EH (cell line): ENCODE data around the gene MYH4.

ENCODE experiments used
- DNase-seq: peaks from one replicate; pipeline ENCODE4 v3.0.0-alpha.2; 2015; ENCODE audit warnings: low read depth

The MYH4 gene

DNA sequence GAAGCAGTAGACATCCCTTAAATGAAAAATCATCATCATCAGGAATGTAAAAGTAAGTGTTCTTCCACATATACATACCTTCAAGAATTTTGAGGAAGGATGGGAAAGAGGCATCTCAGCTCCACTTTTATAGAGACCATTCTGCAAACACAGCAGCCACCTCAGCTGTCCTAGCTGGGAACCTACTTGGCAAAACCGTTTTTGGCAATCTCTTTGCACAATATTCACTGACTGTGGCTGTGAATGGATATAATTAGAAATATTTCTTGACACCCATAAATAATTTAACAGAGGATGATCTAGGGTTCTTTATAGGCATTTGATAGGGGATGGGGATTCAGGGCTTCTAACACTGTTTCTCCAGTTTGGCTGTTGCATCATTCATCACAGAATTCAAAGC lies at the start of gene MYH4:
MYH4 (minus strand) TSS at position 101 of the 400 bp plus-strand sequence. CDS start 2,814 bp downstream, outside the sequence.
- no peak for DNase-seq

- DNase-seq, result no peak
Measured at GRCh38 chr17:10518271-10519037, 49.1 kb upstream of the MYH4 start, which contains the start of gene MYH1. MYH1 (minus strand) TSS chr17:10518542; CDS start chr17:10516642, 1,900 bp downstream.

DNA sequence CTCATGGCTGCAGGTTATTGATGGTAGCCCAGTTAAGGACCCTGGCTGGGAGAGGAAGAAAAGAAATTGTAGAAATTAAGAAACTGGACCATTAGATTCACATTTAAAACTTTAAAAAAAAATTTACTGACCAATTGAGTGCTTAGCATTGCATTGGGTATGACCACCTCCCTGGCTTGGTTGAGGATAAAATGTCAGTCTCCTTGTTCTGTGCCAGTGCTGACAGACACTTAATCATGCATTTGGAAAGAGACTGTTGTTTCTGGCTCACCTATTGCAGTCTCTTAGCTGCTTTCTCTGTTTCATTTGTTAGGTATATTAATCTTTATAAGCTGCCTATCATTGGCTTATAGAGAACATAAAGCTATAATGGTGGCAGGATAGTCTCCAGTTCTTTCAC lies 47.3 kb upstream of the MYH4 start:
- no peak for DNase-seq

DNA sequence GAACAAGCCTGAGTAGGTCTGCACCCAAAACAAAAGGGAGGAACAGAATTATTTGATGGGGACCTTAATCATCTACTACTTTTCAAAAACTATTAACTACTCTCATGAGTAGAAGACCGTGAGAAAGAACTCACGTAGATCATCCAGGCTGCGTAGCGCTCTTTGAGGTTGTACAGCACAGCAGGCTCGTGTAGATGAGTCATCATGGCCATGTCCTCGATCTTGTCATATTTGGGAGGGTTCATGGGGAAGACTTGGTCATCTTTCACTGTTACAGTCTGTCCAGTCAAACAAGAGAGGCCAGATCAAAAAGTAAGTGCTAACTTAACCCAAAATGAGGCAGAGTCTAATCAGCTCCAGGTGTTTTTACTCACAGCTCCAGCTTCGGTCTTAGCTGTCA lies 46.7 kb upstream of the MYH4 start:
- peak; percentile 1 for DNase-seq

DNA sequence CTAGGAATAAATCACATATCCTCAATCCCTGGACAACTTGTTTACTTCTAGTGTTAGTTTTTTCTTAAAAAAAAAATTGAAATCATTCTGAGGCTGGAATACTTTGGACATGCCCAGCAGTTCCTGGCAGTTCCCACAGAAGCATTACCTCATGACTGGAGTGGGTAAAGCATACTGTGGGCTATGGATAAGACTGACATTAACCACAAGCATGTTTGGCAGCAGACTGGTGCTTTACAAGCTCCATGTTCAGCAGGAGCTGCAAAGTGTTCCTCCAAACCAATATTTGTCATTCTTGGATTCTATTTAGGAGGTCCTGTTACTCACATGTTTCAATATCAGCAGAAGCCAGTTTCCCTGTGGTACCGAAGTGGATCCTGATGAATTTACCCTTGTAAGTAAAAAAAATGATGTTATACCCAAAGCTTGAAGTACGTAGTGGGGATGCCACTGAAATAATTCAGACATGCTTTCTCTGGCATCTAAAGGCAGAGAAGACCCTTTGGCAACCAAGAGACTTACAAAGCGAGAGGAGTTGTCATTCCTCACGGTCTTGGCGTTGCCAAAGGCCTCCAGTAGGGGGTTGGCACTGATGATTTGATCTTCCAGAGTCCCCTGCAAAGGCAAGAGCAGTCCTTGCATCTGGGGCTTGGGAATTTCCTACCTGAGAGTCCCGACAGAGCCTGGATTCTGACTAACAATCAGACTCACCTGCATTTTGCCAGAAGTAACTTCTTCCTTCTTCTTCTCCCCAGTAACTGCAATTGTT lies 44.1 kb upstream of the MYH4 start:
- DNase-seq, result peak; percentile 52

GRCh38 chr17:10512856-10513255 lies 43.5 kb upstream of the MYH4 start:
- DNase-seq, result no peak

DNA sequence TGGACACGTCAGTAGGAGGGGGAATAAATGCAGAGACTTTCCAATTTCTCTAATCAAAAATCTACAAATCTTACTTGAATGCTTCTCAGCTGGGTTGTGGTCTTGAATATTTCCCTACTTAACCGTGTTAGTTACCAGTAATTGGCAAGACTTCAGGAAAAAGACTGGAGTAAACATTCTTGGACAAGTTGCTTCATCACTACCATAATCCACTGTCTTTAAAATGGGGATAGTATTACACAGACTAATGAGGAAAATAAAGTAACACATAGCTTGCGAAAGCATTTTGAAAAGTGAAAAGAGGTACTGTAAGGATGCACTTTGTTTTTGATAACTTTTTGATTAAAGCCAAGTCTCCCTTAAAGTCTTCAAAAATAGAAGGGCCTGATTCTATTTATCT lies 30.6 kb upstream of the MYH4 start:
- DNase-seq, result no peak

DNA sequence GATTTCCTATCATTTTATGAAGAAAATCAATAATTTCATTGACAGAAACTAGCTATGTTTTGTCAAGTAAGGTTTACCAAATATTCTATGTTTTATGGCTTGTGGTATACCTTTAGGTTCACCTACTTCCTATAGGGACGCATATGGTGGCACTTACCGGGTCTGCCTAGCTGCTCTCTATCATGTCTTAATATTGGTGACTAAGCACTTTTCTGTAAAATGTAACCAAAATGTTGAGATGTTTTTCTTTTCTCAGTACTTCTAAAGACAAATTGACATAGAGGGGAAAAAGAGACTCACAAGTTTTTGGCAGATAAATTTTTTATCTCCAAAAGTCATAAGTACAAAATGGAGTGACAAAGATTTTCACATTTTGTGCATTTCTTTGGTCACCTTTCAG lies 22.6 kb upstream of the MYH4 start:
- DNase-seq, result no peak

DNA sequence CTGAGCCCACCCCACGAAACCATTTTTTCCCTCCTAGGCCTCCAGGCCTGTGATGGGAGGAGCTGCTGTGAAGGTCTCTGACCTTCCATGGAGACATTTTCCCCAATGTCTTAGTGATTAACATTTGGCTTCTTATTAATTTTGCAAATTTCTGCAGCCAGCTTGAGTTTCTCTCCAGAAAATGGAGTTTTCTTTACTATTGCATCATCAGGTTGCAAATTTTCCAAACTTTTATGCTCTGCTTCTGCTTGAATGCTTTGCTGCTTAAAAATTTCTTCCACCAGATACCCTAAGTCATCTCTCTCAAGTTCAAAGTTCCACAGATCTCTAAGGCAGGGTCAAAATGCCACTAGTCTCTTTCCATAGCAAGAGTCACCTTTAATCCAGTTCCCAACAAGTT lies 12.9 kb upstream of the MYH4 start:
- no peak for DNase-seq

DNA sequence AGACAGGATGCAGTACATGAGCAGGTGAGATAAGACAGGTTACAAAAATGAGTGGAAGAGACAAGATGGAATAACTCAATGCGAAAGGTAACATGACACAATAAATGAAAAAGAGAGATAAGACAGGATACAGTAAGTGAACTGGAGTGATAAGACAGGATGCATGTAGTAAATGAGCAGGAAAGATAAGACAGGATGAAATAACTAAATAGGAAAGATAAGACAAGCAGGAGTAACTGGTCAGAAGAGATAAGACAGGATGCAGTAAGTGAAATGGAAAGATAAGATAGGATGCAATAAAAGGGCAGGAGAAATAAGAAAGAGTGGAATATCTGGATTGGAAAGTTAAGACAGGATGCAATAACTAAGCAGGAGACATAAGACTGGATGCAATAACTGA lies 8.3 kb upstream of the MYH4 start:
- DNase-seq, result no peak

DNA sequence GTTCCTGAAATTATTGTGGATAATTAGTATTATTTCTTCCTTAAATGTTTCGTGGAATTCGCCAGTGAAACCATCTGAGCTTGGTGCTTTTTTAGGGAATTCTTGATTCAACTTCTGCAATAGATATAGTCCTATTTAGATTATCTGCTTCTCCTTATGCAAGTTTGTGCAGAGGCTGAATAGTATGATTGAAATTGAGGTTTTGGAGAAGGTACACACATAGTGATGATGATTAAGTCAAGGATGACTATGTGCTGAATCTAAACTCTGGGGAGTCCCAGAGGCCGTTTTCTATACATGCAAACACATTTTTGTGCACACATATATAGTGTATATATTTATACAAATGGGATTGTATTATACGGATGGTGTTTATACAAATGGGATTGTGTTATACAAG lies 5.2 kb upstream of the MYH4 start:
- DNase-seq, result no peak

DNA sequence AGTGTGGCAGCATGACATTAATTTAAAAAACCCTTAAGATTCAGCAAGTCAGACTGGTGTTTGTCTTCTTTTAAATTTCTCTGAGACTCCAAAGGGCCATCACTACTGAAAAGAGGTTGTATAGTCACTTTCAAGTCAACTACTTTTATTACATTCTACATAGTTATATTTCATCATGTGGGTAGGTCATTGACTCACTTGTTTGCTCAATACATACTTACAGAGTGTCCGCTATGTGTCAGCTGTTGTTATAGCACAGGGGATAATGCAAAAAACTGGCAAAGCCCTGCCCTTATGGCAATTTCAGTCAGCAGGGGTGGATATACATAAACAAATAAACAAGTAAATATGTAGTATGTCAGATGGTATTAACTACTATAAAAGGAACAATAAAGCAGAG lies 2.5 kb upstream of the MYH4 start:
- no peak for DNase-seq

GRCh38 chr17:10463402-10463801 lies 6.0 kb downstream of the MYH4 start:
- DNase-seq, result no peak

DNA sequence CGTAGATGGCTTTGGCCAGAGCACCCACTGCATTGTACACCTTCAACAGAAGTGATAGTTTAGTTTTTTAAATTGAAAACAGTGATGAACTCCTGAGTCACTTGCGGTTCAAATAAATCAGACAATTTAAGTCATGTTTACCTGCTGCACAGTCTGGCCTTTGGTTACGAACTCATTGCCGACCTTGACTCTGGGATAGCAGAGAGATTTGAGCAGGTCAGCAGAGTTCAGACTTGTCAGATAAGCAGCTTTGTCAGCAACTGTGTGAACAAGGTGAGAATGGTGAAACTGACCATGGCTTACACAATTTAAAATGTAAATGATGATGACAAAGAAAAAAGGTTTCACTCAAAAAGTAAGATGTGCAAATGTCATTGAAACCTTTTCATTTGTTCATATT lies 9.3 kb downstream of the MYH4 start:
- DNase-seq, result no peak

DNA sequence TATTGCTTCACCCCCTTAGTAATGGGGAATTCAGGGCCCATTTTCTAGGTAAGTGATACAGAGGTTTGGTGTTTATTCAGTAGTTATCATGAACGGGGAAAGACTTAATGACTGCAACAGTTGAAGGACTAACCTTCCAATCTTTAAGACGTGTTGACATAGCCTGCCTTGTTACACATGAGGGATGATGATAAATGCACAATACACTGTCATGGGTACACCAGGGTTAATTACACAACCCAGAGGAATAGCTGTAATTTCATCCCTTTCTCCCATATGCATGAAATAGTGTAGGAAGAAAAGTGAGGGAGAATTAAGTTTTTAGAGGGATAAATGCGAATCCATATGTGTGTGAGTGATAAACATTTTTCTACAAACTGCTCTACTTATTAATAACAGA lies 10.7 kb downstream of the MYH4 start:
- no peak for DNase-seq

DNA sequence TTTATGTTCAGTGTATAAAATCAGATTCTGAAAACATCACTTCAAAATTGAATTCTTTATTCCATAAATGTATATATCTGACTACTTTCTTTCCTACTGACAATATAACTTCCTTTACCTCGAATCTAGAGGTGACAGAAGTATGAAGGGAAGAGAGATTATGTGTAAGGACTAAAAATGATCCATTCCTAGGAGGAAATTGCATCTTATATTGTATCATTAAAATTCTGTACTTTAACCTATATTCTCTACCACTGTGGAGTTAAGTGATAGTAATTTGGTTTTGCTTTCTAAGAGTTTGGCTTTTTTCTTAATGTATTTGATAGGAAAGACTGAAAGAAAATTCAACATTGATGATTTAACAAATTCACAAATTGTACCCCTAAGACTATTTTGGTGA lies 11.4 kb downstream of the MYH4 start:
- no peak for DNase-seq

DNA sequence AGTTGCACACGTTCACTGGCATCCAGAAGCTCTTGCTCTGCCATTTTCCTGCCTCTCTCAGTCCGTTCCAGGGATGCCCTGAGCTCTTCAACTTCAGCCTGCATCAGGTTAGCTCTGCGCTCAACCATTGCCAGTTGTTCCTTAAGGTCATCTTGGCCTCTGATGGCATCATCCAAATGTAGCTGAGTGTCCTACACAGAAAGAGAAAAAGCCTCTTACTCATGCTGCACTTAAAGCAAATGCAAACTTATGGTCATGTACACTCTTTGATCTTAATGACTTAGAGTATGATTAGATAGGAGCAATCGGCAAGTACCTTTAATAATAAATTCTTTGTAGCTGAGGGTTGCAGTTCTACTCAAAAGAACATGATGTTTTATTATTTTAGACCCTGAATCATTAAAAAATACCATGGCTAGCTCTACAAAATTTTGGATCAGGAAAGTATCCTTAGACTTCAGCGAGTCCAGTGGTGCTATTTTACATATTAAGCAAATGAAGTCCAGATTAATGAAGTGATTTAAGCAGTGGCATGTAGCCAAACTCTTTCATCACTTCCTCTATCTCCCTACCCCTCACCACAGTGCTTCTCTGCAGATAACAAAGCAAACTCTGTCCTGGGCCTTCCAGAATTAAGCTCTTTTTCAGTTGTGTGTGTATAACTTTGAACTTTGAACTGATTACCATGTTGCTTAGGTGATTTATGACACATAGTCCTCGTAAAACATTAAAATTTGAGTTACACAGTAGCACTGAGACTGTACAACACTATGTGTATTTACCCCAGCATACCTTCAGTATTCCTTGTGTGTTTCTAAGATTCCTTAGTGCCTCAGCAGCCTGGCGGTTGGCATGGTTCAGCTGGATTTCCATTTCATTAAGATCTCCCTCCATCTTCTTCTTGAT lies 22.1 kb downstream of the MYH4 start:
- no peak for DNase-seq

DNA sequence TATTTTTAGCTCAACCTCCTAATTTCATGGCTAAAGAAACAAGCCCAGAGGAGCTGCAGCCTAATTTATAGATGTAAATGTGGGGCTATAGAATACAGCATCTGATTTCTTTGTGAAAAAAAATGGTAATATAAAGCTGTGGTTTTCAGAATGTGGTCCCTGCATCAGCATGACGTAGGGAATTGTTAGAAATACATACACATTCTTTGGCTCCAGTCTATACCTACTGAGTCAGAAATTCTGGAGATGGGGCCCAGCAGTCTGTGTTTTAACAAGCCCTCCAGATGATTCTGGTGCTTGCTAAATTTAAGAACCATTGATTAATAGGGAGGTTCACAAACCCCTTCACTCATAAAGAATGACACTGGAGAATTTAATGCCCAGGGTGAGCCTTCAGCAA lies 29.5 kb downstream of the MYH4 start:
- peak; percentile 12 for DNase-seq

DNA sequence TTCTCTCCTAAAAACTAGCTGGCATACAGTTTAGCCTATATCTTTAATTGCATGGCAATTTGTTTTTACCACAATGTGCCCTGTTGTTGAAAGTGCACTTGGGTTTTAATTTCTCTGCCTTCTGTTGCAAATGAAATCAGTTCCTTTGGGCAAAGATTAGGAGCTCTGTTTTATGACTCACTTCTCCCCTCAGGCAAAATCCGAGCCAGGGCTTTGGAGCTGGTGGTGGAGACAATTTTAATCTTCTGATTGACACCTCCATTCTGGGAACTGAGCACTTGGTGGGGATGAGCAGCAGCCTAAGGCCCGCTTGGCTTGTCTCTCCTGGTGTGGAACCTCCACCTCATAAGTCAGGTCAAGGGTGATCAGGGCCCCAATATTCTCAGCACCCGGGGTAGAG lies 34.3 kb downstream of the MYH4 start:
- DNase-seq, result peak; percentile 53

DNA sequence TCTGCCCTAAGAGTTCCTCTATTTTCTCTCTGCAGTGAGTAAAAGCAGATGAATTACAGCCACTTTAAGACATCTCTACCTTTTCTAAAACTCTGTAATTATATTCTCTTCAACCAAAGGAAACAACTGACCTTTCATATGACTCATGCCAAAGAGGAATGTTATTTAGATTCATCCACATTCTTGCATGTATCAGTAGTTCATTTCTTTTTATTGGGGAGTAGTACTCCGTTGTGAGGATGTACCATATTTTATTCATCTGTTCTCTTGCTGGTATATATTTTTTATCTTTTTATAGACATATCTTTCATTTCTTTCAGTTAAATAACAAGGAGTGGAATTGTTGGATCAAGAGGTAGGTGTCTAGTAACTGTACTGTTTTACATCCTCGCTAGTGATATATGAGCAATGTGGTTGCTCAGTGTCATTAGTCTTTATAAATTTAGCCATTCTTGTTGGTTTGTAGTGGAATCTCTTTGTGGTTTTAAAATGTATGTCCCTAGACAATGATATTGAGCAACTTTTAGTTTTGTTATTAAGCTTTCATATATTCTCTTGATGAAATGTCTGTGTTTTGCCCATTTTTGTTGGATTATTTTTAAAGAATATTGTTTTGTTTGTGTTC lies 39.8 kb downstream of the MYH4 start:
- peak; percentile 60 for DNase-seq

DNA sequence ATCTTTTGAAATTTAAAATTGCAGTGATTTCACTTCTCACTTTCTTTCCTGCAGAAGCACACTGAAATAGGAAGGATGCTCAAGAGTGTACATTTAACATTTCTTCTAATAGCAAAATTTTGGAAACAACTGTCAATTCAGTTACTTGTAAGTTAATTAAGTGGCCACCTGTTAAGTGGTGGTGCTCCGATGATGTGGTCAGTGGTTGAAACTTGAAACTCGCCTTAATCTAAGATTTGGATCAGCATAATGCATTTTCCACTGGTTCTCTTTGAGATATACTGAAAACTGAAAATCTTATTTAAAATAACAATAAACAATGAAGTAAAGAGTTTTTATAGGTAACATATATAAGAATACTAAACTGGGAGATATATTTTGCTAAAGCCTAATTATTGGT lies 40.6 kb downstream of the MYH4 start:
- DNase-seq, result no peak
